ENCODE measurements around the gene PLCH1.

PLCH1 gene

DNA sequence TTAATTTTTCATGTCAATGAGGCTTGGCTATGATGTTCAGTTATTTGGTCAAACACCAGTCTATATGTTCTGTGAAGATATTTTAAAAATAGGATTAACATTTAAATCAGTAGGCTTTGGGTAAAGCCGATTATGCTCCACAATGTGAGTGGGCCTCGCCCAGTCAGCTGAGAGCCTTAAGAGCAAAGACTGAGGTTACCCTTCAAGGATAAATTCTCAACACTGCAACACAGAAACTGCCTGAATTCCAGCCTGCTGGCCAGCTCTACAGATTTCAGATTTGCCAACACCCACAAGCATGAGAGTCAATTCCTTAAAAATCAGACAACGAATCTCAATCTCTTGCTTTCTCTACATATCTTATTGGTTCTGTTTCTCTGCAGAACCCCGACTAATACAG lies 188.3 kb downstream of the PLCH1 start:
- in situ Hi-C loops (cut with MboI; ENCODE audit: low sequenced_read_pairs) = no loop called here

- in situ Hi-C loops (cut with MboI; ENCODE audit: low sequenced_read_pairs) = no loop called here
Observed at GRCh38 chr3:155555479-155556060, 189.3 kb downstream of the PLCH1 start.

- in situ Hi-C loops (cut with MboI; ENCODE audit: low sequenced_read_pairs) = no loop called here
Observed at GRCh38 chr3:155554777-155555451, 190.0 kb downstream of the PLCH1 start.

GRCh38 chr3:155553780-155554179 lies 191.1 kb downstream of the PLCH1 start:
- in situ Hi-C loops (cut with MboI; ENCODE audit: low sequenced_read_pairs) = no loop called here

- in situ Hi-C loops (cut with MboI; ENCODE audit: low sequenced_read_pairs) = no loop called here
Observed at GRCh38 chr3:155553326-155553725, 191.5 kb downstream of the PLCH1 start.

DNA sequence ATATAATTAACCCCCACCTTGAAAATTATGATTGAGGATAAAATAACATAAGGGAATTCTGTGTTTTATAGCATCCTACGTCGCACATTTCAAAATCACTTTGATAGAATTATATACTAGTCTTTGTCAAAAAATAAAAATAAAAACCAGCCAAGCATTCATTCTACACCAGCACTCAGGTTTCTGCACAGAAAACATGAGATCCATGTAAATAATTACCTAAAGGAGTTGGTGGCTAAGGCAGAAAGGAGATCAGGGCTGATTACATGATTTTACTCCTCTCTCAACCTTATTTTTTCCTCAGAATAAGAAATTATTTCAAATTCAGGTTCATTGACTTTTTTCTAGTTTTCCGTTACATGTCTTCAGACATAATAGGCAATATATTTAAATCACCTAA lies 194.5 kb downstream of the PLCH1 start:
- in situ Hi-C loops (cut with MboI; ENCODE audit: low sequenced_read_pairs) = no loop called here

DNA sequence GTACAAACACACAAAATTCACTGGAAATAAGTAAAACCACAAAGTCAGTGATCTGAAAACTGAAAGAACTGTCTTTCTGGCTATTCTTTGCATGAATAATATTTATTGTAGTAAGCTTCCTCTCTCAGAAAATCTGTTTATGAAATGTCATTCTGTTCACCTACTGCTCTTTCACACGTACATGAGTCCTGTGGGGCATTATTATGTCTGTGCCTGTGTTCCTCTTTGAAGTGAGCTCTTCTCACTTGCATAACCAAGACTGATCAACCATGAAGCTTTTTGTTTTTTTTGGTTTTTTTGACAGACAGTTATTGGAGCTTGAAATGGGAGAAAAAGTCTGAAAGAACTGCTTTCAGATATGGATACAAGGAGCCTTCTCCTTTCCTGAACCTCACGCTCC lies 195.8 kb downstream of the PLCH1 start:
- in situ Hi-C loops (cut with MboI; ENCODE audit: low sequenced_read_pairs) = no loop called here

- in situ Hi-C loops (cut with MboI; ENCODE audit: low sequenced_read_pairs) = no loop called here
Observed at GRCh38 chr3:155548195-155548594, 196.7 kb downstream of the PLCH1 start.

DNA sequence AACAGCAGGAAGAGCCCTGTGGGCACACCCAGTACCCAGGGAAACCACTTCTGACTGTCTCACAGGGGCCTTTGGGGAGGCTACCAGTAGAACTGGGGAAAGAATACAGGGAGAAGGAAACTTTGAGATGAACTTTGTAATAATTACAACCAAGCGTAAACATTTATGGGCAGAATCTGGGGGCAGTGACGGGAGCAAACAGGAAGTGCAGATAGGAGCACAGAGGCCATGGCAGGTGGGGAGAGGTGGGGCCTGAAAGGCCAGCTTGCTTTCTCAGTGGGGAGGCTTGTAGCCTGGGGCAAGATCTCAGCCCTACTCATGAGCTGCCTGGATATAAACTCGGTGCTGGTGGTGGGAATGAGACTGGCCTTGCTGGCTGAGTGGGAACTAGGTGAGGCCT lies 209.8 kb downstream of the PLCH1 start:
- in situ Hi-C loops (cut with MboI; ENCODE audit: low sequenced_read_pairs) = no loop called here

DNA sequence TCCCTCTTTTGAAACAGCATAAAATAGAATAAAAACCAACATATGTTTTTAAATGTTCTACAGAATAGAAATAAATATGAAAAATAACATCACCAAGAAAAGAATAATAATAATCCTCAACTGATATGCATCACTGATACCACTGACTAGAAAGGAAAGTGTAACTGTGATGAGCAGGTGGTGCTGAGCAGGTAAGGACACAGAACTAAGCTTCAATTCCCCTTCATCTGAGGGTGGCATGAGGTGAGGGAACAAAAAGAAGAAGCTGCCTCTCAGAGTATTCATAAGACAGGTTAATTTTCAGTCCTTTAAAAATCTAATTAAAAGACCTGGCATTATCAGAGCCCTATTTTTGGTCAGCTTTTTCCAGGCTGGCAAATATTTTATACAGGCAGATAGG lies 216.3 kb downstream of the PLCH1 start:
- in situ Hi-C loops (cut with MboI; ENCODE audit: low sequenced_read_pairs) = no loop called here

DNA sequence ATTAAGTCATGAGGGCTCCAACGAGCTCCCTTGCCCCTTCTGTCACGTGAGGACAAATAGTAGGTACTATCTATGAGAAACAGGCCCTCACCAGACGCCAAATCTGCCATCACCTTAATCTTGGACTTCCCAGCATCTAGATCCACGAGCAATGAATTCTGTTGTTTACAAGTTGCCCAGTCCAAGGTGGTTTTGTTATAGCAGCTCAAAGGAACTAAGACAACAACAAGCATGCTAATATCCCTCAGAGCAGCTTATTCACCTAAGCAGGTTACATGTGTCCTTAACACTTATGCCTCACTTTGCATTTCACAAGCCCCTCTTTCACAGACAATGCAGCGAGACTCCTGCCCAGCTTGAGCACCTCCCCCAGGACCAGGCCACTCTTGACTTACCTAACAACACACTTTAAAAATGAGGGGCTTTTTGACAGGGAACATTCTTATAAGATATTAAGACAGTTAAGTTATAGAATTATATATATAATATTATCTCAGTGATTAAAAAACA lies 219.5 kb downstream of the PLCH1 start:
- in situ Hi-C loops (cut with MboI; ENCODE audit: low sequenced_read_pairs) = no loop called here

DNA sequence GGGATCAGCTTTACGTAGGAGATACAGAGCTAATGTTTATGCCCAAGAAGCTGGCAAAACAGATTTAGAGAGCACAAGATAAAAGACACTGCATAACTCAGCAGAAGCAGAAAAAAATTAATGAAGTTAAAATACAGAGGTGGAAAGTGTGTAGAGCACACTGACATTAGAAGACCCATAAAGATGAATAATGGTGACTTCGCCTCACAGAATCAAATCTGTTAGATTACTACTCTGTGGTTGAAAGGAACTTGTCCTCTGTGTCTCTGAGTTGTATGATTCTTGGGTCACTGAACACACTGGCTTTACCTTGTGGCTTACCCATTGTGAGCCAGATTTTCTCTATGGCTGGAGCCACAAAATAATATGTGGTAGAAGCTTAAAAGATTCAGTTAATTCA lies 224.4 kb downstream of the PLCH1 start:
- in situ Hi-C loops (cut with MboI; ENCODE audit: low sequenced_read_pairs) = no loop called here

DNA sequence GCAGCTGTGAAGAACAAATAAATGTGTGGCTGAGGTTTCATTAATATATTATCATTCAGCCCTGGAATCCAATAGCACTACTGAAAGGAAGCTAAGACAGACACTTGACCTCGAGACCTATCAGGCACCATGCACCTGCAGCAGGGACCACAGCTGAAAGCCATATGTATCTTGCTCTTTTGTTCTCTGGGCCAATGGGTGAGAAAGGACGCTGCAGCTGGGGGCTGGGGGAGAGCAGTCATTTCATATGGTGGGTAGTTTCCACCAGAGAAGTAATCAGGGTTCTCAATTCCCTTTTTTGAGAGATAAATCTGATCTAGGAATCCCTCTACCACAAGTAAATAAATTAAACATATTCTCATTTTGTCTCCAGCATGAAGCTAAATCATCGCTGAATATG lies 225.8 kb downstream of the PLCH1 start:
- in situ Hi-C loops (cut with MboI; ENCODE audit: low sequenced_read_pairs) = no loop called here

GRCh38 chr3:155517903-155518302 lies 227.0 kb downstream of the PLCH1 start:
- in situ Hi-C loops (cut with MboI; ENCODE audit: low sequenced_read_pairs) = no loop called here

DNA sequence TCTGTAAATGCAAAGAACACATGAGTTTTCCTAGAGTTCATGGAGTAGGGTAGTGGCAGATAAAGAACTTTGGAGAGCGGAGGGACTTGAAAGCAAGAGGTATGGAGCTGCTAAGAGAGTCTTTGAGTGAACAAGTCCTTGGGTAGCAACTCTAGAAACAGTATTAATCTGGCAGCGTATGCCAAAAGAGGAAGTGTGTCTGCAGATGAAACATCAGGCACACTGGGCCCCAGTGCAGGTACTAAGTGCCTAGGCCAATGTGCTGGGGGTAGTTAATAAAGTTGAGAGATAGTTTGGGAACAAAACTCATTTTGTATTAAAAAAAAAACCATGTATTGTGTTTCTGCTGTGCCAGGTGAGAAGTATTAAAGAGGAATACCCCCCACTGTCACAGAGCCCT lies 228.4 kb downstream of the PLCH1 start:
- in situ Hi-C loops (cut with MboI; ENCODE audit: low sequenced_read_pairs) = no loop called here

- in situ Hi-C loops (cut with MboI; ENCODE audit: low sequenced_read_pairs) = no loop called here
Observed at GRCh38 chr3:155512867-155513261, 232.0 kb downstream of the PLCH1 start.

- in situ Hi-C loops (cut with MboI; ENCODE audit: low sequenced_read_pairs) = no loop called here
Observed at GRCh38 chr3:155512175-155512866, 232.6 kb downstream of the PLCH1 start.

GRCh38 chr3:155504682-155505081 lies 240.2 kb downstream of the PLCH1 start:
- in situ Hi-C loops (cut with MboI; ENCODE audit: low sequenced_read_pairs) = no loop called here

DNA sequence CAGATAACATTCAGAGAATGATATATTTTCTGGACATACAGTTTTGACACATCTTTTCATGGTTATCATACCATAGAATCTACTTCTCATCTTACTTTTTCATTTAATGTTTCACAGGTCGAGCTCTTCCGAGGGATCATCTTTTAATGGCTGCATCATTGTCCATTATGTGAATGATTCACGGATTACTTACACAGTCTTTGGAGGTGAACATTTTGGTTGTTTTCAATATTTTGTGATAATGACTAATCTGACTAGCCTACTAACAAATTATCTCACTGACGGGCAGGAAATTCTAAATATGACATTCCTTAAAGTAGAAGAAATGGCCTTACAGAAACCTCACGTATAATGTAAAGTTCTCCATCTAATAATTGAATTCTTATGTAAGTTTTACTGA lies 242.2 kb downstream of the PLCH1 start:
- in situ Hi-C loops (cut with MboI; ENCODE audit: low sequenced_read_pairs) = no loop called here

DNA sequence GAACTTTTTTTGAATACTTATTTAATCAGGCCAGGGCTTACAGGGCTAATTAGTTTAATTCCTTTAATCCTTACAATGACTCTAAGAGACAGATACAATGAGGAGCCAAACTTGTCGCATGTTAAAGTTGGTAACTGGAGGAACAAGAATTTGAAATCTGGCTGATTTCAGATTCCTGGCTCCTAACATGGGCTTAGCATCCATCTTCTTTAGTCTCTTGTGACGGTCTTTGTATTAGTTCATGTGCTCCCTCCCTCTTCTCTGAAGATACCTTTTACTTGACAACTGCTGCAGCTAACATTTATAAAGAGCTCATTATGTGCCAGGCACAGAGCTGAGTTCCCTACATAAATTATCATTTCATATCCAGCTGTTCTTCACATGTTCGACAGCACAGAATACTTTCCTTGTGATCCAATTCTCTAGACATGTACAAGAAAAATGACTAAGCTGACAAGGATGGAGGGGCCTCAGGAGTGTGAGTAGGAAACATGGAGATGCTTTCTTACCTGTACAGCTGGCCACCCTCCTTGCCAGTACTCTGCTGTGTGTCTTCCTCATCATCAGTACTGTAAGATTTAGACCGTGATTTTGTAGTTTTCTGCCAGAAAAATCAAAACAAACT lies 244.6 kb downstream of the PLCH1 start:
- in situ Hi-C loops (cut with MboI; ENCODE audit: low sequenced_read_pairs) = no loop called here

DNA sequence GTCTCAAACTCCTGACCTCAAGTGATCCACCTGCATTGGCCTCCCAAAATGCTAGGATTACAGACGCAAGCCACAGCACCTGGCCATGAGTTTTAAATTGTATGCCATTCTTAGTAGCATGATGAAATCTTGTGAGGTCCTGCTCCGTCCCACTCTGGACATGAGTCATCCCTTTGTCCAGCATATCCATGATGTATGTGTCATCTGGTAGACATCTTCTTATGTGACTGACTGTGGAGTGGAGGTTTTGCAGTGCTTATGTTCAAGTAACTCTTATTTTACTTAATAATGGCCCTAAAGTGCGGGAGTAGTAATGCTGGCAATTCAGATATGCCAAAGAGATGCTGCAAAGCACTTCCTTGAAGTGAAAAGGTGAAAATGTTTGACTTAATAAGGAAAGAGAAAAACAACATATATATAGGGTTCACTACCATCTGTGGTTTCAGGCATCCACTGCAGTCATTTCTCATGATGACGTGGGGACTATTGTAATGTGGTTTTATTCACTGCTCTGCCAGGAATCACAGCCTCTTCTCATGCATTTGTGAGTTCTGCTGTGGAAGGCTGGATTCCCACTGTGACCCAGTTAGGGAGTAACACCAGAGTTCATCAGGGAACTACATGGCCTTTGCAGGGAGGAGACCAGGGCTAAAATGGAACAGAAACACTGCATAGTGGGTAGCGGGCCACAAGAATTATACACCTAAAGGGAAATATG lies 246.8 kb downstream of the PLCH1 start:
- in situ Hi-C loops (cut with MboI; ENCODE audit: low sequenced_read_pairs) = no loop called here

All from HL-60/S4 treated with phorbol 12-myristate 13-acetate at 8.2 ng/mL for 4 days and 3 days (cell line).